Activated CD8-positive, alpha-beta memory T cell treated with anti-CD3 and anti-CD28 coated beads, Interleukin-2, amount 50 U/mL, for 4 hours (primary cell): ENCODE results near the gene NUDT8.
"Not testable (repeated sequence)": the region's sequence is repeated elsewhere in the genome, so short reads cannot be mapped to it uniquely, and the experiment has no call there.

Experiments
- DNase-seq: peaks from one replicate; pipeline ENCODE4 v3.0.0-alpha.2; 2020

Gene NUDT8

GRCh38 chr11:67629386-67630227 is at the start of gene NUDT8:
TSS of gene NUDT8 (minus strand) at chr11:67629937. CDS start at chr11:67629911, 26 bp downstream.
- peak; percentile 89 for DNase-seq

GRCh38 chr11:67675058-67675747 is 45.5 kb upstream of the NUDT8 start:
- no peak for DNase-seq

- DNase-seq, result no peak
Measured at GRCh38 chr11:67674442-67674871, 44.7 kb upstream of the NUDT8 start, which contains the start of gene ALDH3B2. TSS of gene ALDH3B2 (minus strand) at chr11:67674623. CDS start at chr11:67666935, 7,688 bp downstream.

- no peak for DNase-seq
Measured at GRCh38 chr11:67673902-67674301, 44.2 kb upstream of the NUDT8 start.

- no peak for DNase-seq
Measured at GRCh38 chr11:67673358-67673757, 43.6 kb upstream of the NUDT8 start.

- DNase-seq, result no peak
Measured at GRCh38 chr11:67671211-67671520, 41.4 kb upstream of the NUDT8 start.

- DNase-seq, result no peak
Measured at GRCh38 chr11:67670316-67671210, 40.8 kb upstream of the NUDT8 start.

GRCh38 chr11:67668192-67668551 is 38.4 kb upstream of the NUDT8 start:
- DNase-seq, result no peak

- DNase-seq, result no peak
Measured at GRCh38 chr11:67667490-67668191, 37.9 kb upstream of the NUDT8 start.

- no peak for DNase-seq
Measured at GRCh38 chr11:67666676-67667489, 37.1 kb upstream of the NUDT8 start.

- no peak for DNase-seq
Measured at GRCh38 chr11:67666303-67666645, 36.5 kb upstream of the NUDT8 start.

GRCh38 chr11:67665541-67666302 is 36.0 kb upstream of the NUDT8 start:
- DNase-seq, result no peak

- DNase-seq, result no peak
Measured at GRCh38 chr11:67664696-67665540, 35.2 kb upstream of the NUDT8 start.

GRCh38 chr11:67664213-67664585 is 34.5 kb upstream of the NUDT8 start:
- DNase-seq, result no peak

GRCh38 chr11:67663532-67664212 is 33.9 kb upstream of the NUDT8 start:
- no peak for DNase-seq

GRCh38 chr11:67662835-67663531 is 33.2 kb upstream of the NUDT8 start:
- DNase-seq, result no peak

GRCh38 chr11:67662142-67662834 is 32.6 kb upstream of the NUDT8 start:
- DNase-seq, result no peak

GRCh38 chr11:67660752-67661151 is 31.0 kb upstream of the NUDT8 start:
- DNase-seq, result not testable (repeated sequence)
